ENCODE measurements around the gene FAM219A. TPM values are rescaled to one million over a fixed set of nuclear protein-coding genes. Genes with fewer than 3 reads are reported as not detected.

The FAM219A gene
- total RNA-seq, 1 donor: 7.0 TPM

DNA sequence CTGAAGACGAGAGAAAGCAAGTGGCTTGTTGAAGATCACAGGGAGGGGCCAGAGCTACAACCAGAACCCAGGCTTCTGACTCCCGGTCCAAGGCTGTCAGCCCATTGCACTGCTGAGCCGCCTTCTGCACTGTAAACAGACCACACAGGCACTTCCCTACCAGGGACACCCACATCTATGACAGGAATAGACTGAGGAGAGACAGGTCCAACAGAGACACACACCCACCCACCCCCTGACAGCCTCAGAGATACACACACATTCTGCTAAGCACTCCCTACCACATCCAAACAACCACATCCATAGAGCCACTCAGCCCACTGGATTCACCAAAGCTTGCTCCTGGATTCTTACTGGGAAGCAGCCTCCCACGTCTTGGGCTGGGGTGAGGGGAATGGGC is 58.6 kb downstream of the FAM219A start:
- H3K4me3 ChIP-seq (ENCODE audit: low read depth, low read length): no peak overlapping the region
- no peak for DNase-seq (ENCODE audit: low read depth)
- TF ChIP-seq, protein P1, sequence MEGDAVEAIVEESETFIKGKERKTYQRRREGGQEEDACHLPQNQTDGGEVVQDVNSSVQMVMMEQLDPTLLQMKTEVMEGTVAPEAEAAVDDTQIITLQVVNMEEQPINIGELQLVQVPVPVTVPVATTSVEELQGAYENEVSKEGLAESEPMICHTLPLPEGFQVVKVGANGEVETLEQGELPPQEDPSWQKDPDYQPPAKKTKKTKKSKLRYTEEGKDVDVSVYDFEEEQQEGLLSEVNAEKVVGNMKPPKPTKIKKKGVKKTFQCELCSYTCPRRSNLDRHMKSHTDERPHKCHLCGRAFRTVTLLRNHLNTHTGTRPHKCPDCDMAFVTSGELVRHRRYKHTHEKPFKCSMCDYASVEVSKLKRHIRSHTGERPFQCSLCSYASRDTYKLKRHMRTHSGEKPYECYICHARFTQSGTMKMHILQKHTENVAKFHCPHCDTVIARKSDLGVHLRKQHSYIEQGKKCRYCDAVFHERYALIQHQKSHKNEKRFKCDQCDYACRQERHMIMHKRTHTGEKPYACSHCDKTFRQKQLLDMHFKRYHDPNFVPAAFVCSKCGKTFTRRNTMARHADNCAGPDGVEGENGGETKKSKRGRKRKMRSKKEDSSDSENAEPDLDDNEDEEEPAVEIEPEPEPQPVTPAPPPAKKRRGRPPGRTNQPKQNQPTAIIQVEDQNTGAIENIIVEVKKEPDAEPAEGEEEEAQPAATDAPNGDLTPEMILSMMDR (IDR thresholded peaks at IDR 0.05; ENCODE audit: insufficient read depth, low read length): no peak

DNA sequence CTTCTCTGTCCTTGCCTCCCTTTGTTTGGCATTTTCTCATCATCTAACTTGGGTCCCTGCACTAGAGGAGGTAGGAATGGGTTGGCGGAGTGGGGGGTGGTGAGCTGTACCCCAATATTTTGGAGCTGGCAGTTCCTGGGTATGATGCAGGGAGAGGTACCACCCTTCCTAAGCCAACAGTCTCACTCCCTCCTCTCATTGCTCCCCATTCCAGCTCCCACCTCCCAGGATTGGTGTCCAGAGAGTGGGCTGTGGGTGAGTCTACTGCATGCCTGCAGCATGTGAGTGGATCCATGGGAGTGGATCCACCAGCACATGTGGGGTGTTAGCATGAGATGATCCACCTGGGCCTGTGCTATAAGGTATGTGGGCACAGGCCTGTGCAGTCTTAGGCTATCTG is 59.5 kb downstream of the FAM219A start:
- no peak overlapping the region for H3K4me3 ChIP-seq (ENCODE audit: low read depth, low read length)
- TF ChIP-seq, protein P1 (IDR thresholded peaks at IDR 0.05; ENCODE audit: insufficient read depth, low read length): no peak
- DNase-seq (ENCODE audit: low read depth): no peak

DNA sequence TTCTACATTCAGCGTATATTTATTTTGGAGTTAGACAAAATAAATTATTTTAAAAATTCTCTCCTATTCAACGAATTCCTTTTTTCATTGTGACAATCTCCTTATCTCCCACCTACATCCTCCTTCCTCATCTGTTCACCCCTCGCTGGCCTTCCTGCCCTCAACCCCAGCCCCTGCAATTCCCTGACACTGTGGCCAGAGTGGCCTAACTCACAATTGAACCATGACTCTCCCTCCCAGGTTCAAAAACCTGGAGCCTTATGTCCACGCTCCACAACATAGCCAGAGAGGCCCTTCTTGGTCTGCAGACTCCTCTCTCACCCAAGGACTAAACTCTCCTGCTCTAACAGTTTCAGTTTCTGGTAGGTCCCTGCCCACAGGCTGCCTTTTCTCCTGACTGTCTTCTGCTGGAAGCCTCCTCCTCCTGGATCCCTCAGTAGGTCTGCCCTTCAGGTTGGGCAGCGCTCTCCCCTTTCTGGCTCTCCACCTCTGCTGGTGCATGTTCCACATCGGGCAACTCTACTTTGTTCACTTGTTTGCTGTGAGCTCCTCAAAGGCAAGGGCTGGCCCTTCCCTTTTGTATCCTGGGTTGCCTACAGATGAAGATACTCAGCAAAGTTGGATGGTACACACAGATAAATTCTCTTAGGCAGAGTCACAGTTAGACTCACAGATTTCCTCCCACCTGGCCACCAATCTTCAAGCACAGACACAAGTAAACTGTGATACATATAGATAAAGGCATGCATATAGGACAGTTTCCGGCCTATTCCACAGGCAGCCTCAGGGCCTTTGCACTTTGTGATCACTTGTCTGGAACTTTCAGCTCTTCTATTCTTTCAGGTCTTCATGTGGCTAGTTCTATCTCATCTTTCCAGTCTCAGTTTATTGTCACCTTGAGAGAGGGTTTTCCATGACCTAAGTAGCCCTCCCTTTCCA is 61.8 kb downstream of the FAM219A start:
- no peak for DNase-seq (ENCODE audit: low read depth)
- TF ChIP-seq, protein P1 (IDR thresholded peaks at IDR 0.05; ENCODE audit: insufficient read depth, low read length): no peak
- H3K4me3 ChIP-seq (ENCODE audit: low read depth, low read length): no peak overlapping the region

DNA sequence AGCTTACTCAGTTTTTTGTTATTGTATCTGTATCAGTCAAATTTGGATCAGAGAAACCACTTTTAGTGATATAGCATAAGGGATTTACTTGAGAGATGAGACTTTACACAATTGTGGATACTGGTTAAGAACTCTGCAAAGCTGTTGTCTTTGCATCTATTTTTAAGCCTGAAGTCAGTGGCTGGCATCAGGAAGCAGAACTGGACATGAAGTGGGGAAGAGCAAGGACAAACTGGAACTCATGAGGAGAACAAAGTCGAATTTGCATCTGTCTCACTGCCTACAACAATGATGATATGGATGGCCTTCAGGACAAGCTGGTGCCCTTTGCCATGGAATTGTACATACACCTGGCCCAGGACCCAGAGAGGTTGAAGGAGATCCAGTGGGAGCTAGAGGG is 65.9 kb downstream of the FAM219A start:
- no peak for DNase-seq (ENCODE audit: low read depth)
- TF ChIP-seq, protein P1 (IDR thresholded peaks at IDR 0.05; ENCODE audit: insufficient read depth, low read length): no peak
- H3K4me3 ChIP-seq (ENCODE audit: low read depth, low read length): no peak overlapping the region

DNA sequence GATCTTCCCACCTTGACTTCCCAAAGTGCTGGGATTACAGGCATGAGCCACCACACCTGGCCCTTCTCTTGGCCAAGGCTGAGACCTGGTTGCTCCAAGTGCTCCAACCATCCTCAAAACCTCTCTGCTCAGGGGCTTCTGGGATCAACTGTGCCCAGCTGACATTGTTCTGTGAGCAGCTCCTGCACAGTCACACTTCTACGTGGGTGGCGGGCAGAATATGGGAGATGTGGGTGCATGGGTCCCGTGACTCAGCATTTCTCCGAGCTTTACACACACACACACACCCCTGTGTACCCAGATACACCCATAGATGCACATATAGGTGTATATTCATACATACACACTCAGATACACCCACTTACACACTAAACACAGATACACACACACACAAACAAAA is 71.1 kb downstream of the FAM219A start:
- DNase-seq (ENCODE audit: low read depth): no peak
- TF ChIP-seq, protein P1 (IDR thresholded peaks at IDR 0.05; ENCODE audit: insufficient read depth, low read length): no peak

DNA sequence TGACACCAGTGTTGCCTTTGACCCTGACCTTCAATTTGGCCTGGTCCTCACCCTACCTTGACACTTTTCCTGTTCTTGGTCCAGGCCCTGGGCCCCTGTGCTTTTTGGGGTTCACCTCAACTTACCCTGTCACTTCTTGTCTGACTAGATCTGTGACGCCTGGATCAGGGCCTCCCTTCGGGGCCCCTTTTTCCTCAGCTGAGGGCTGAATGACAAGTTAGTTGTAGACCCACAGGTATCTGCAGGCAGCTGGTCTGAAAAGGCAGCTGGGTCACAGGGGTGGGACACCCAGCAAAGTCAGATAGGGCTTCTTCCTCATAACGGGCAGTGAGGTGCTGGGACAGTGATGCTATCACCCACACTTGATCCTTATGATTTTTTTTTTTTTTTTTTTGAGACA is 71.7 kb downstream of the FAM219A start:
- DNase-seq (ENCODE audit: low read depth): no peak
- TF ChIP-seq, protein P1 (IDR thresholded peaks at IDR 0.05; ENCODE audit: insufficient read depth, low read length): no peak
- no peak overlapping the region for H3K4me3 ChIP-seq (ENCODE audit: low read depth, low read length)

More for the DNA sequence above, 71.1 kb downstream of the FAM219A start:
- no peak overlapping the region for H3K4me3 ChIP-seq (ENCODE audit: low read depth, low read length)

All from fibroblast of the aortic adventitia (primary cell).